IgD-negative memory B cell (primary cell): ENCODE results near the gene ATP9B. TPM values are rescaled to one million over a fixed set of nuclear protein-coding genes. Genes with fewer than 3 reads are reported as not detected.

Experiments used
- H3K27ac Mint-ChIP-seq, 3 donors: one replicate each; pipeline ENCODE4 v1.8.0; 2020 to 2022; ENCODE audit warnings: mild to moderate bottlenecking in 3 of 3, mixed read lengths in 3 of 3, moderate library complexity in 1 of 3
- H3K27me3 Mint-ChIP-seq: one replicate; pipeline ENCODE4 v1.8.0; 2021; ENCODE audit warnings: mixed read lengths
- H3K36me3 Mint-ChIP-seq: one replicate; pipeline ENCODE4 v1.8.0; 2020; ENCODE audit warnings: mild to moderate bottlenecking, mixed read lengths
- H3K4me1 Mint-ChIP-seq, 3 donors: one replicate each; pipeline ENCODE4 v1.8.0; 2020 to 2022; ENCODE audit warnings: mixed read lengths in 3 of 3, mild to moderate bottlenecking in 1 of 3
- H3K4me3 Mint-ChIP-seq, 4 donors: one replicate each; pipeline ENCODE4 v1.8.0; 2020 to 2022; ENCODE audit warnings: mild to moderate bottlenecking in 4 of 4, mixed read lengths in 4 of 4, moderate library complexity in 3 of 4
- H3K9me3 Mint-ChIP-seq, 3 donors: one replicate each; pipeline ENCODE4 v1.8.0; 2020 to 2021; ENCODE audit warnings: mixed read lengths in 3 of 3, mild to moderate bottlenecking in 1 of 3
- polyA plus RNA-seq: library from polyadenylated mRNA; unstranded; fragments of 300-500 nt; fragmentation: Illumina TruSeq; gene quantifications from one replicate; pipeline ENCODE4 v1.2.3, GENCODE V29; 2021

ATP9B gene, protein sequence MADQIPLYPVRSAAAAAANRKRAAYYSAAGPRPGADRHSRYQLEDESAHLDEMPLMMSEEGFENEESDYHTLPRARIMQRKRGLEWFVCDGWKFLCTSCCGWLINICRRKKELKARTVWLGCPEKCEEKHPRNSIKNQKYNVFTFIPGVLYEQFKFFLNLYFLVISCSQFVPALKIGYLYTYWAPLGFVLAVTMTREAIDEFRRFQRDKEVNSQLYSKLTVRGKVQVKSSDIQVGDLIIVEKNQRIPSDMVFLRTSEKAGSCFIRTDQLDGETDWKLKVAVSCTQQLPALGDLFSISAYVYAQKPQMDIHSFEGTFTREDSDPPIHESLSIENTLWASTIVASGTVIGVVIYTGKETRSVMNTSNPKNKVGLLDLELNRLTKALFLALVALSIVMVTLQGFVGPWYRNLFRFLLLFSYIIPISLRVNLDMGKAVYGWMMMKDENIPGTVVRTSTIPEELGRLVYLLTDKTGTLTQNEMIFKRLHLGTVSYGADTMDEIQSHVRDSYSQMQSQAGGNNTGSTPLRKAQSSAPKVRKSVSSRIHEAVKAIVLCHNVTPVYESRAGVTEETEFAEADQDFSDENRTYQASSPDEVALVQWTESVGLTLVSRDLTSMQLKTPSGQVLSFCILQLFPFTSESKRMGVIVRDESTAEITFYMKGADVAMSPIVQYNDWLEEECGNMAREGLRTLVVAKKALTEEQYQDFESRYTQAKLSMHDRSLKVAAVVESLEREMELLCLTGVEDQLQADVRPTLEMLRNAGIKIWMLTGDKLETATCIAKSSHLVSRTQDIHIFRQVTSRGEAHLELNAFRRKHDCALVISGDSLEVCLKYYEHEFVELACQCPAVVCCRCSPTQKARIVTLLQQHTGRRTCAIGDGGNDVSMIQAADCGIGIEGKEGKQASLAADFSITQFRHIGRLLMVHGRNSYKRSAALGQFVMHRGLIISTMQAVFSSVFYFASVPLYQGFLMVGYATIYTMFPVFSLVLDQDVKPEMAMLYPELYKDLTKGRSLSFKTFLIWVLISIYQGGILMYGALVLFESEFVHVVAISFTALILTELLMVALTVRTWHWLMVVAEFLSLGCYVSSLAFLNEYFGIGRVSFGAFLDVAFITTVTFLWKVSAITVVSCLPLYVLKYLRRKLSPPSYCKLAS
- polyA plus RNA-seq, result 17.6 TPM

DNA sequence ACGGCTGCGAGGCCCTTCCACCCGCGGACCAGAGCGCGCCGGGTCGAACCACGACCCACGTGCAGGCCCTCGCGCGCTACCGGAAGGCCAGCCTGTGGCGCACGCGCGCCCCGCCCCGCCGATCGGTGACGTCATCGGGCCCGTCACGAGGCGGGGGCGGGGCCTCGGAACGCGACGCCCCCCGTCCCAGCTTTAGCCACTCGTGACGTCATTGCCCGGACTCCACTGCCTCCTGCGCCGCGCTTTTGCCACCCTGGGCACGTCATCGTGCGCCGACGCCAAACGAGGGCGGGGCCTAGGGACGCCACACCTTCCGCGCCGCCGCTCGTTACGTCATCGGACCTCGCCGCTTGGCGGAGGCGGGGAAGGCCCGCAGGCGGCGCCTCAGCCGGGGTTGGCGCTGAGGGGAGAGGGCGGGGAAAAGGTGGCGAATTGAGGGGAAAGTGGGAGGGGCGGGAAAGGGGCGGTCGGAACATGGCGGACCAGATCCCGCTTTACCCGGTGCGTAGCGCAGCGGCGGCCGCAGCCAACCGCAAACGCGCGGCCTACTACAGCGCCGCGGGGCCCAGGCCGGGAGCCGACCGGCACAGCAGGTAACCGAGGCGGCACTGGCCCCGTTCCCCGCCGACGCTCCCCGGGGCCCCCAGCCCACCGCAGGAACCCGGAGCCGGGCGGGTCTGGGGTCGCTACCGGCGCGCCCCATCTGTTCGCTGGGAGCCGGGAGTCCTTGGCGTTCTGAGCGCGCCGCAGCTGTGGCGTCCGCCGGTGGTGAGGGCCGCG is at the start of gene ATP9B:
TSS of gene ATP9B (plus strand) at position 458 of the 780 bp plus-strand sequence. CDS start at position 475, 17 bp downstream.
- no peaks in the 10 kb centered on the region for H3K27me3 Mint-ChIP-seq
- H3K4me3 Mint-ChIP-seq, result peak within 1 kb of the TSS; percentile 87 to 94 (median 92)
- H3K36me3 Mint-ChIP-seq, result peaks cover 8% of the 10 kb centered on the region
- peaks cover 16 to 33% (median 33%) of the 10 kb centered on the region in 3 donors for H3K4me1 Mint-ChIP-seq
- peaks cover 0 to 21% (median 9%) of the 10 kb centered on the region in 3 donors for H3K9me3 Mint-ChIP-seq
- peak within 1 kb of the TSS; percentile 96 to 98 (median 97) for H3K27ac Mint-ChIP-seq

DNA sequence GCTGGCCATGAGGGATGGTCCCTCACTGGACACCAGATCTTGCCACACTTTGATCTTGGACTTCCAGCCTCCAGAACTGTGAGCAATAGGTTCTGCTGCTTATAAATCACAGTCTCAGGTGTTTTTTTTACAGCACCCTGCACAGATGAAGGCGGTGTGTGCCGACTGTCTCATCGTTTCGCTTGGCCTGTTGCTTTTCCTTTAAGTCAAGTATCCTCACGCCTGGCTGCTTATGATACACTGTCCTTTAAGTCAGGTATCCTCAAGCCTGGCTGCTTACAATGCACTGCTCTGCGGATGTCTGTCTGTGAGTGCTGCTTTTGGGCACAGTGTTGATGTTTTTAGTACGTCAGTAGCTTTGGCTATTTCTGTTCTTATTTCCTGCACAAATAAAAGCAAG is 49.3 kb upstream of the ATP9B start:
- Mint-ChIP-seq H3K27me3 (peaks cover 18% of the 10 kb centered on the region), H3K9me3 (peaks cover 0 to 3% (median 0%) of the 10 kb centered on the region in 3 donors), H3K4me1 (no peaks in the 10 kb centered on the region), H3K4me3 (no peak overlapping the region), H3K27ac (no peak overlapping the region), H3K36me3 (no peaks in the 10 kb centered on the region)

DNA sequence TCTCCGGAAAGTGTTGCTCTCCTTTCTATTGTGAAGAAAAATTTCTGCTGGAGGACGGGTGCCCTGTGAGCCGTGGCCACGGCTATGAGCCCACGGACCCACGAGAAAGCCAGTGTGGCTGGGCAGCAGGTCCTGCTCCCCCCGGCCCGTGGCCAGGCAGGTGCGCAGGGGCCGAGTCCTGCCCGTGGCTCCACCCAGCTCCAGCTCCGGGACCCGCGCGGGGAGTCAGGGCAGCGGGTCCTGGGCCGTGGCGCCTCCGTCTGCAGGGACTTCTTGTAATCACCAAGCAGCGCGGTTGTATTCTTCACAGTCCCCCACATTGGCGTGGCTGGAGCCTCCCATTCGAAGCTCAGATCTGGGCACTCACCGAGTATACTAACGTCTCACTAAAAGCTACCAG is 46.6 kb upstream of the ATP9B start:
- Mint-ChIP-seq H3K27ac (no peak overlapping the region), H3K27me3 (peaks cover 19% of the 10 kb centered on the region), H3K4me3 (no peak overlapping the region)

DNA sequence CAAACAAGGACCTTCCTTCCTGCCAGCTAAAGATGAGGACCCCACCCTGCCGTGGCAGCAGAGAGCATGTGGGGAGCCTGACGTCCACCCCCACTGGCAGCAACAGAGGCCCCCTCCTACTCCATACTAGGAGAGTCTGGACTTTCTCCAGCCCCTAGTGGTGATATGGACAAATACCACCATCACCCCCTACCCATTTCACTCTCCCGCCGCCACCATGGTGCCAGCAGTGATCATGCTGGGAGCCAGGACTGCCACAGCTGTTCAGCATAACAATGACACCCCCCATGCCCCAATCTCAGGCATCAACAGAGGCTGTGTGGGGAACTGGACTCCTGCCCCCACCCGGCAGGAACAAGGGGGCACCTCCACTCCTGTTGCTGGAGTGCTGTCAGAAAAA is 42.7 kb upstream of the ATP9B start:
- H3K4me1 Mint-ChIP-seq, result no peaks in the 10 kb centered on the region
- H3K9me3 Mint-ChIP-seq, result peaks cover 11 to 14% (median 14%) of the 10 kb centered on the region in 3 donors
- H3K36me3 Mint-ChIP-seq, result no peaks in the 10 kb centered on the region
- H3K4me3 Mint-ChIP-seq, result no peak overlapping the region
- peaks cover 8% of the 10 kb centered on the region for H3K27me3 Mint-ChIP-seq
- no peak overlapping the region for H3K27ac Mint-ChIP-seq

More for the DNA sequence above, 46.6 kb upstream of the ATP9B start:
- H3K4me1 Mint-ChIP-seq, result no peaks in the 10 kb centered on the region
- no peaks in the 10 kb centered on the region for H3K36me3 Mint-ChIP-seq
- peaks cover 1 to 4% (median 3%) of the 10 kb centered on the region in 3 donors for H3K9me3 Mint-ChIP-seq

DNA sequence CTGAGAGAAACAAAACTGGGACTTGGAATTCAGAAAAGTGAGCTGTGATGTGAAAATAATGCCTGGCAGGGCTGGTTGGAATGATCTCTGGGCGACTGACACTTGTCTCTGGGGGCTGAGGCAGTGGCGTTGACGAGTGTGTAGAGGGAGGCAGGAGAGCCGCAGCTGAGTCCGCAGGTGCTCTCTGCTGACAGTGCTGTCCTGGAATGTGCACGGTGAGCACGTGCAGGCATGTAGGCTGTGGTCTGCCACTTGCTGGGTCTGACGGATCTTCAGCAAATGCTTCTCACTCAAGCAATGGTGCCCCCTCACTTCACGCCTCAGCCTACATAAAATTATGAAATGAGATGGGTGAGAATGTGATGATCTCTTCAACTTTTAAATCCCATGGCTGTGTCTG is 38.5 kb upstream of the ATP9B start:
- no peaks in the 10 kb centered on the region for H3K36me3 Mint-ChIP-seq
- H3K4me1 Mint-ChIP-seq, result peaks cover 0 to 1% (median 0%) of the 10 kb centered on the region in 3 donors
- peaks cover 8 to 18% (median 14%) of the 10 kb centered on the region in 3 donors for H3K9me3 Mint-ChIP-seq
- peaks cover 3% of the 10 kb centered on the region for H3K27me3 Mint-ChIP-seq
- no peak overlapping the region for H3K27ac Mint-ChIP-seq
- no peak overlapping the region for H3K4me3 Mint-ChIP-seq

DNA sequence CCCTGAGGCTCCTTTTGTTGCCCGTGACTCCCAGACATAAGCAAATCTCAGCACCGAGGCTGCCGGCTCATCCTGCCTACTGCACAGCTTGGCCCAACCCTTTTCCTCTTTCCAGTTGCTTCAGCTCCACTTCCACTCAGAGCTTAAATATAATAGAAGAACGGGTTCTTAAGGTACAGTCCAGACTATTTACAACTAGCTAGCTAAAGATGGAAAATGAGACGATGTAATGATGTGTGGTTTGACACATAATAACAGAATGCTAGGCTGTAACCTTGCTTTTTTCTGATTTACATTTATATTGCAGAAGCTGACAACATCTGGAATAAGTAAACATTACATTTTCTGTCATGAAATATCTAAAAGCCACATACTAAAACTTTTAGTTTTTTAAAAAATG is 26.9 kb upstream of the ATP9B start:
- no peaks in the 10 kb centered on the region for H3K9me3 Mint-ChIP-seq
- no peak overlapping the region for H3K4me3 Mint-ChIP-seq
- H3K4me1 Mint-ChIP-seq, result peaks cover 0 to 1% (median 0%) of the 10 kb centered on the region in 3 donors
- H3K36me3 Mint-ChIP-seq, result no peaks in the 10 kb centered on the region
- peaks cover 6% of the 10 kb centered on the region for H3K27me3 Mint-ChIP-seq
- H3K27ac Mint-ChIP-seq, result no peak overlapping the region

DNA sequence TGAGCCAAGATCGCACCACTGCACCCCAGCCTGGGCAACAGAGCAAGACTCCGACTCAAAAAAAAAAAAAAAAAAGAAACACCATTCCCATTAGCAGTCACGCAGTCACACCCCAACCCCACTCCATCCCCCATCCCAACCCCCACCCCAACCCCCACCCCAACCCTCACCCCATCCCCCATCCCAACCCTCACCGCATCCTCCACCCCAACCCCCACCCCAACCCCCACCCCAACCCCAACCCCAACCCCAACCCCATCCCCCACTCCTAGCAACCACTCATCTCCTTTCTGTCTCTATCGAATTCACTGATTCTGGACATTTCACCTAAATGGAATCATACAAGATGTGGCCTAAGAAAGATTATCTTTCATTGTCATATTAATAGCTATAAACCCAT is 25.9 kb upstream of the ATP9B start:
- H3K36me3 Mint-ChIP-seq, result no peaks in the 10 kb centered on the region
- no peaks in the 10 kb centered on the region for H3K9me3 Mint-ChIP-seq
- H3K27me3 Mint-ChIP-seq, result peaks cover 6% of the 10 kb centered on the region
- peaks cover 0 to 1% (median 0%) of the 10 kb centered on the region in 3 donors for H3K4me1 Mint-ChIP-seq
- no peak overlapping the region for H3K27ac Mint-ChIP-seq
- no peak overlapping the region for H3K4me3 Mint-ChIP-seq

DNA sequence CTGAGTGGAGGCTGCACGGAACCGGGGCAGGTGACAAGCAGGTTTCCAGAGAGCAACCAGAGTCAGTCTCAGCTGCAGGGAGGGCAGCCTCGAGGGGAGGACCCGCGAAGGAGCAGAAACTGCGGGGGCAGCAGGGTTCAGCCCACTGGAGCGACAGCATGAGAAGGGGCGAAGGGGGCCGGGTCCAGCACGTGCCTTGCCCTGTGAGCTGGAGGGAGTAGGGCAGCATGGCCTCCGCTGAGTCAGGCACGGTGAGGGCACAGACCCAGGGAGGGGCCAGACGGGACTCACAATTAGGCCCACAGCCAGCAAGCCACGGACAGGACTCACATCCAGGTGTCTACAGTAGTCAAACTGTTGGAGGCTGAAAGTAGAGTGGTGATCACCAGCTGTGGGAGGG is 22.7 kb upstream of the ATP9B start:
- Mint-ChIP-seq H3K36me3 (no peaks in the 10 kb centered on the region), H3K4me1 (peaks cover 0 to 1% (median 0%) of the 10 kb centered on the region in 3 donors), H3K27me3 (peaks cover 2% of the 10 kb centered on the region), H3K4me3 (no peak overlapping the region), H3K9me3 (no peaks in the 10 kb centered on the region), H3K27ac (no peak overlapping the region)

DNA sequence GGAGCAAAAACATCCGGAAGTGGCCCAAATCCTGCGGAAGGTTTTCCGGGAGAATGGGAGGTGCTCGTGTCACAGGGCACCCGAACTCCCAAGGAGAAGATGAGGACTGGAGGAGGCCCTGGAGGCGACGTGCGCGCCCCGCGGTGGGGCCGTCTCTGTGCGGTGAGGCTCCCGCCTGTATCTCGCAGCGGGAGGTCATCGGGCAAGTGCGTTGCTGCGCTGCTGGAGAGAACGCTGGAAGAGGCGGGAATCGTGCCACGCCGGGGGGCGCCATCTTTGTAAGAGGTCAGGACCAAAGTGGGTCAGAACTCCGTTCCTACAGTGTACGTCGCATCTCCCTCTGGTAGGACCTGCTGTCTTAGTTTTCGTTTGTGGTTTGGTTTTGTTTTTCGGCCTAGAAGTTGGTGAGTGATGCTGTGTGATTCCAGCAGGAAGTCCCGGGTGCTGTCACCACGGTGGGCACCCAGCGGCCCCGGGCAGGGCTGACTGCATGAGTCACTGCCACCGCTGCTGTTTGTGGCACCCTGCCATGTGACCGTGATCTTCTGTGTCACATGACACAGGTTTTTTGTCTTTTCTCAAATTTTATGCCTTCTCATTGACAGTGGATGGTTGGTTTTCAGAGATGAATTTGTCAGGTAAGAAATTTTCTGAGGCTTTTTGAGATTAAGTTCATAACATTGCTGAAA is 21.5 kb upstream of the ATP9B start:
- H3K9me3 Mint-ChIP-seq, result no peaks in the 10 kb centered on the region
- no peaks in the 10 kb centered on the region for H3K36me3 Mint-ChIP-seq
- no peak overlapping the region for H3K4me3 Mint-ChIP-seq
- H3K27ac Mint-ChIP-seq, result peak overlapping the region in 1 of 3 donors; percentile 59
- peaks cover 2% of the 10 kb centered on the region for H3K27me3 Mint-ChIP-seq
- H3K4me1 Mint-ChIP-seq, result peaks cover 0 to 1% (median 0%) of the 10 kb centered on the region in 3 donors

DNA sequence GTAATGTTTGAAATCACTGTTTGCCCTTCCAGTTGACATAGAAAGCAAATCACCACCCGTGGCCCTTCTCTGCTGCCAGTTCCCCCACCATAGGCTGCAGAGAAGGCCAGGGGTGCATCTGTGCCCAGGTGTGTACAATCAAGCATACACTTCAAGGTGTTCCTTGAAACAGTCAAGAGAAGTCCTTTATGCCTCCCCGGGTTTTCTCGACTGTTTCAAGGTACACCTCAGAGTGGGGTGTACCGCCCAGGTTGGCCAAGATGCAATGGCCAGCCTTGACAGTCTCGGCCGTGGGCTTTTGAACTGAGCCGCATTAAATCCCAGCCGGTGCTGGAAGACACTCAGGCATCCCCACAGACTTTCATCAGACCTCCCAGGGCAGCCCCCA is 21.0 kb upstream of the ATP9B start:
- Mint-ChIP-seq H3K4me3 (no peak overlapping the region), H3K4me1 (no peaks in the 10 kb centered on the region), H3K36me3 (no peaks in the 10 kb centered on the region), H3K9me3 (no peaks in the 10 kb centered on the region), H3K27me3 (no peaks in the 10 kb centered on the region), H3K27ac (peak overlapping the region in 1 of 3 donors; percentile 59)

DNA sequence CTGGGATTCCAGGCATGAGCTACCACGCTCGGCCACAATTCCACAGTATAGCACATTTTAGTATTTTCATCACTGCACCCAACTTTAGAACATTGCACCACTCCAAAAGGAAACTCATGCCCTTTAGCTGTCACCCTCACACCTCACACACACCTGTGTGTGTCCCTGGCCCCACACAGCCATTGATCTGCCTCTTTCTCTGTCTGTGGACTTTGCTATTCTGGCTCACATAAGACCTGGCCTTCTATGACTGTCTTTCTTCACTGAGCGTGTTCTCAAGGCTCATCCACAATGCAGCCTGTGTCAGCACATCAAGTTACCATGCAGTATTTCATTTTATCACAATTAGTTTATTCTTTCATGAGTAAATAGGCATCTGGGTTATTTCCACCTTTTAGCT is 19.7 kb upstream of the ATP9B start:
- H3K9me3 Mint-ChIP-seq, result no peaks in the 10 kb centered on the region

DNA sequence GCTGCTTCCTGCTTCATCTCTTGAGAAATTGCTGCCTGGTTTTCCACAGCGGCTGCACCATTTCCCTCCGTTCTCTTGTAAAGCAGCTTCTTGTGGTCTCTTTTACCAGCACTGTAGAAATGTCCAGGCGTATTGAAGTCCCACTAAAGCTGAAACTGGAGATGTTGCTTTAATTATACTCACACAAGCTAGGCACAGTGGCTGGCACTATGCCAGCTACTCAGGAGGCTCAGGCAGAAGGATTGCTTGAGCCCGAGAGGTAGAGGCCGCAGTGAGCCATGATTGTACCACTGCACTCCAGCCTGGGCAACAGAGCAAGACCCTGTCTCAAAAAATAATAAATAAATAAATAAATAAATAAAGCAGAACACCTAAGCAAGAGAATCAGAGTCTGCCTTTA is 19.2 kb upstream of the ATP9B start:
- H3K36me3 Mint-ChIP-seq, result no peaks in the 10 kb centered on the region
- no peak overlapping the region for H3K27ac Mint-ChIP-seq
- peaks cover 3% of the 10 kb centered on the region for H3K27me3 Mint-ChIP-seq
- no peaks in the 10 kb centered on the region for H3K9me3 Mint-ChIP-seq
- H3K4me3 Mint-ChIP-seq, result no peak overlapping the region
- H3K4me1 Mint-ChIP-seq, result no peaks in the 10 kb centered on the region

More for the DNA sequence above, 19.7 kb upstream of the ATP9B start:
- Mint-ChIP-seq H3K27ac (no peak overlapping the region), H3K27me3 (peaks cover 3% of the 10 kb centered on the region), H3K4me1 (no peaks in the 10 kb centered on the region), H3K36me3 (no peaks in the 10 kb centered on the region), H3K4me3 (no peak overlapping the region)

DNA sequence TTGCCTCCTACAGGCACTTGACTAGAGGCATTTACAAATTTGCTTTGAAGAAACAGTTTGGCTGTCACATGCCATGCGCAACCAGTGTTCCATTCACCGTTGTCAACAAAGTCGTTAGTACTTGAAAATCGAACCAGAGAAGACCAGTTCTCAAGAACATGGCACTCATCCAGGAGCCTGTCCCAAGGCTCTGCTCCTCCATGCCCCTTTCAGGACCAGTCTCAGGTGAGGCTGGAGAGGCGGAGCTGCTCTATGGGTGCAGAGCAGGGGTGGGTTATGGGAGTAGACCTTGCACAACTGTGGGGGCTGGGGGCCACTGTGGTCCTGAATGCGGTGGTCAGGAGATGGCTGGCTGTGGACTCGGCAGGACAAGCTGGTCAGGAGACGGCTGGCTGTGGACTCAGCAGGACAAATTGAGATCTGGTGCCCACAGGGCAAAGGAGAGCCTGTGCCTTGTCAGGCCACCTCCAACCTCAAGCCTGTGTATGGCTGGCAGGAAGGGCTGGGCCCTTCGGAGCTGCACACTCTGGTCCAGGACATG is 12.3 kb upstream of the ATP9B start:
- peaks cover 3% of the 10 kb centered on the region for H3K27me3 Mint-ChIP-seq
- H3K36me3 Mint-ChIP-seq, result no peaks in the 10 kb centered on the region
- no peak overlapping the region for H3K27ac Mint-ChIP-seq
- H3K9me3 Mint-ChIP-seq, result peaks cover 0 to 2% (median 0%) of the 10 kb centered on the region in 3 donors
- peaks cover 5 to 7% (median 6%) of the 10 kb centered on the region in 3 donors for H3K4me1 Mint-ChIP-seq
- H3K4me3 Mint-ChIP-seq, result no peak overlapping the region
